Neuronal stem cell (in vitro differentiated cells): Measurements from ENCODE around the gene SLC34A3.

Experiments
- DNase-seq: peaks from one replicate; pipeline ENCODE4 v3.0.0-alpha.2; 2013; ENCODE audit warnings: low spot score
- H2AFZ ChIP-seq: one replicate; pipeline ENCODE4 v1.6.1; 2013; ENCODE audit warnings: mild to moderate bottlenecking, low read length, inconsistent platforms
- H2AK5ac ChIP-seq: 2 replicates; pipeline ENCODE4 v1.6.1; 2013; ENCODE audit warnings: low read depth, mild to moderate bottlenecking, inconsistent platforms, low read length, moderate library complexity, mixed read lengths
- H2BK120ac ChIP-seq: 2 replicates; pipeline ENCODE4 v1.6.1; 2013; ENCODE audit warnings: low read depth, mild to moderate bottlenecking, inconsistent platforms, low read length, moderate library complexity, mixed read lengths
- H2BK12ac ChIP-seq: one replicate; pipeline ENCODE4 v1.6.1; 2013; ENCODE audit warnings: low read length, inconsistent platforms
- H2BK15ac ChIP-seq: 2 replicates; pipeline ENCODE4 v1.6.1; 2013; ENCODE audit warnings: mild to moderate bottlenecking, low read length, inconsistent platforms, mixed read lengths
- H2BK5ac ChIP-seq: one replicate; pipeline ENCODE4 v1.6.1; 2013; ENCODE audit warnings: inconsistent platforms, mild to moderate bottlenecking, low read length, moderate library complexity
- H3K14ac ChIP-seq: one replicate; pipeline ENCODE4 v1.6.1; 2013; ENCODE audit warnings: low read length, inconsistent platforms
- H3K18ac ChIP-seq: 2 replicates; pipeline ENCODE4 v1.6.1; 2013; ENCODE audit warnings: low read length, inconsistent platforms
- H3K23ac ChIP-seq: 2 replicates; pipeline ENCODE4 v1.6.1; 2013; ENCODE audit warnings: low read depth, mild to moderate bottlenecking, mixed read lengths, low read length, inconsistent platforms; ENCODE audit not compliant: poor library complexity
- H3K27ac ChIP-seq: replicated peaks from 3 replicates; pipeline ENCODE4 v1.5.1; 2013; ENCODE audit warnings: low read length, inconsistent platforms
- H3K27me3 ChIP-seq, 3 experiments: 2 replicates each; pipeline ENCODE4 v1.6.1; 2013; ENCODE audit warnings: low read length in 3 of 3, mild to moderate bottlenecking in 2 of 3, inconsistent platforms in 1 of 3, low read depth in 1 of 3, mixed read lengths in 1 of 3, moderate library complexity in 1 of 3; ENCODE audit not compliant: control insufficient read depth in 3 of 3, insufficient read depth in 3 of 3
- H3K36me3 ChIP-seq, 2 donors: replicated peaks in 1 of 2; 2 replicates each; pipeline ENCODE4 v1.6.1; 2013; ENCODE audit warnings: low read length in 2 of 2; ENCODE audit not compliant: control insufficient read depth in 2 of 2, insufficient read depth in 2 of 2
- H3K4ac ChIP-seq: 2 replicates; pipeline ENCODE4 v1.6.1; 2013; ENCODE audit warnings: inconsistent platforms, mild to moderate bottlenecking, low read length, moderate library complexity
- H3K4me1 ChIP-seq, 2 donors: 1 replicate in 1 of 2; 2 replicates in 1 of 2; pipeline ENCODE4 v1.6.1; 2013; ENCODE audit warnings: low read length in 2 of 2, low read depth in 1 of 2; ENCODE audit not compliant: control insufficient read depth in 2 of 2, insufficient read depth in 1 of 2
- H3K4me2 ChIP-seq: one replicate; pipeline ENCODE4 v1.6.1; 2013; ENCODE audit warnings: mild to moderate bottlenecking, low read length, inconsistent platforms; ENCODE audit not compliant: insufficient read depth, poor library complexity, severe bottlenecking
- H3K4me3 ChIP-seq, 2 donors: 2 replicates each; pipeline ENCODE4 v1.5.1; 2013; ENCODE audit warnings: low read length in 2 of 2, mild to moderate bottlenecking in 2 of 2, inconsistent platforms in 1 of 2, moderate library complexity in 1 of 2
- H3K79me1 ChIP-seq: one replicate; pipeline ENCODE4 v1.6.1; 2013; ENCODE audit warnings: low read depth, mild to moderate bottlenecking, inconsistent platforms, low read length, moderate library complexity
- H3K9ac ChIP-seq: one replicate; pipeline ENCODE4 v1.6.1; 2013; ENCODE audit warnings: mild to moderate bottlenecking, low read depth, low read length, inconsistent platforms; ENCODE audit not compliant: poor library complexity
- H3K9me3 ChIP-seq, 2 donors: replicated peaks in 1 of 2; 2 replicates each; pipeline versions ENCODE3 to v1.6.1; 2013; ENCODE audit warnings: low read length in 2 of 2, mild to moderate bottlenecking in 2 of 2, inconsistent platforms in 1 of 2, low read depth in 1 of 2, mixed read lengths in 1 of 2, moderate library complexity in 1 of 2; ENCODE audit not compliant: control insufficient read depth in 2 of 2, insufficient read depth in 1 of 2
- H4K8ac ChIP-seq: one replicate; pipeline ENCODE4 v1.6.1; 2013; ENCODE audit warnings: low read depth, mild to moderate bottlenecking, inconsistent platforms, low read length, moderate library complexity
- H4K91ac ChIP-seq: one replicate; pipeline ENCODE4 v1.6.1; 2013; ENCODE audit warnings: low read length, low read depth, mild to moderate bottlenecking, inconsistent platforms; ENCODE audit not compliant: poor library complexity
- WGBS, 2 donors: extraction: QIAGEN DNeasy Blood & Tissue Kit; methylation state at CpG; one replicate each; pipeline ENCODE4 v1.1.7; 2013; ENCODE audit warnings: missing lambda C conversion rate in 2 of 2, mixed read lengths in 1 of 2; ENCODE audit not compliant: insufficient read length in 2 of 2, insufficient replicate concordance in 1 of 2; ENCODE audit errors: extremely low coverage in 2 of 2; 5-methylcytosine and 5-hydroxymethylcytosine counted together

The SLC34A3 gene

DNA sequence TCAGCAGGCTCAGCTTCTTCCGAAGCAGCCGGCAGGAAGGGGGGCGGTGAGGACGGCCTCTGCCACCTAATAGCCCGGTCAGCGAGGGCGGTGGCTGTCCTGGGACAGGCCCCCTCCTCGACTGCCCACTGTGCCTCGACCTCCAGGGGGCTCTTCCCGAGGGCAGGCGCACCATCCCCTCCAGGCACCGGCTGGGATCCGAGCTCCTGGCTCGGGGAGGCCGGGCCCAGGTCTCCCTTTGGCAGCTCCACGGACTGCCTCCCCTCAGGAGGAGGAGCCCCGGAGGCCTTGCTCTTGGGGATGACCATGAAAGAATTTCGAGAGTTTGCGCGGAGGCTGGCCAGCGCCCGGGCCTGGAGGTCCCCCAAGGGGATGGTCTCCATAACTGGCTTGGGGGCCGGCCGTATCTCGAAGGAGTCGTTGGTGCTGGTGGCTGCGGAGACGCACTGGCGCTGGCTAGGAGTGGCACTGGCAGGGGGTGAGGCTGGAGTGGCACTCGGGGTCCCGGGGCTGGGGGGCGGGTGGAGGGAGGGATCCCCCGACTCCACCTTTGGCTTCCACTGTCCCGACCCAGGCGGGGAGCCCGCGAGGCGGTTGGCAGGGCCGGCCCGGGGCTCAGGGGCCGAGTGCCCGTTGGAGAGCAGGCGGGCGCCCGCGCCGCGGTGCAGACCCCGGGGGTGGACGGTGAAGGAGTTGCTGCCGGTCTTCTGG, 31.1 kb upstream of the SLC34A3 start:
- Histone ChIP-seq H2BK5ac (peak overlapping the region; percentile 71), H3K27me3 (no peaks in the 10 kb centered on the region), H3K79me1 (peaks cover 19% of the 10 kb centered on the region), H3K14ac (peak overlapping the region; percentile 56), H2BK120ac (no peak overlapping the region), H2BK12ac (peak overlapping the region; percentile 58), H3K18ac (peak overlapping the region; percentile 17), H3K23ac (peak overlapping the region; percentile 55), H3K9me3 (no peaks in the 10 kb centered on the region), H2BK15ac (no peak overlapping the region), H3K36me3 (peaks cover 3 to 13% of the 10 kb centered on the region in 2 donors), H2AK5ac (no peak overlapping the region), H4K8ac (no peak overlapping the region), H4K91ac (no peak overlapping the region), H3K4me1 (peaks cover 20 to 32% of the 10 kb centered on the region in 2 donors), H3K4ac (peak overlapping the region; percentile 37), H2AFZ (no peak overlapping the region), H3K4me2 (peak overlapping the region; percentile 91), H3K4me3 (peak overlapping the region; percentile 71 to 75), H3K27ac (no peak overlapping the region), H3K9ac (peak overlapping the region; percentile 70)
- DNase-seq = no peak
- no CpG with 5 or more reads among the region's 51 CpGs for WGBS, 2 donors

DNA sequence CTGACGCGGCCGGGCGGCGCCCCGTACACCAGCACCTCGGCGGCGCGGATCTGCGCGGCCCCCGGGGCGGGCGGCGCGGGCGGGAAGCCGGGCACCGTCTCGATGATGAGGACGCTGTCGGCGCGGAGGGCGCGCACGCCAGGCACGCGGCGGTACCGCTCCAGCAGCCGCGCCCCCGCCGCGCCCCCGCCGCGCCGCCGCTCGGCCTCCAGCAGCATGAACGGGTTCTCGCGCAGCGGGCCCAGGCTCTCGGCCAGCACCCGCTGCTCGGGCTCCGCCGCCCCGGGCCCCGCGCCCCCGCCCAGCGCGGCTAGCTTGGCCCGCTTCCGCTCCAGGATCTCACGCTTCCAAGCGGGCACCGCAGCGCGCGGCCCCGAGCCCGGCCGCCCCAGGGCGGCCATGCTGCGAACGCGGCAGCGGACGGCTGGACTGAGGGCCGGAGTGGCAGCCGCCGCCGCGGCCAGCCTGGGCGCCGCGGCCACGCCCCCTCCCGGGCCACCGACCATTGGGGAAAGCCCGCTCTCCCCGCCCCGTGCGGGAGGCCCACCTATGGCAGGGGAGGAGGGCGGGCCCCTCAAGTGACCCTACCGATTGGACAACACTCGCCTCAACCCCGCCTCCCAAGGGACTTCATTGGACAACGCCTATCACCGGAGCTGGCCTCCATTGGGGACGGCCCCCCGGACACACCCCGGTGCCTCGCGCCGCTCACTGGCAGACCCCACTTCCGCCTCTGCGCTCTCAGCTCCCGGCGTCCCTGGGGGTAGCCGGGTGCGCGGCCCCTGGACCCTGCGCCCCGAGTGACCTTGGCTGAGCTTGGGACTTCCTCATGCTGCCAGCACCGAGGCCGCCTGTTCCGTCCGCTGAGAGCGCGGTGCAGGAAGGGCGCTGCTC, 30.1 kb upstream of the SLC34A3 start, which contains the start of gene TPRN:
TSS of gene TPRN (minus strand) at position 431 of the 894 bp plus-strand sequence. CDS start at position 401, 30 bp downstream.
- H3K4me3 ChIP-seq = peak within 1 kb of the TSS; percentile 71 to 95
- peak within 1 kb of the TSS; percentile 100 for H3K9ac ChIP-seq
- H3K18ac ChIP-seq = peak within 1 kb of the TSS; percentile 97
- H3K23ac ChIP-seq = peak within 1 kb of the TSS; percentile 92
- peak; percentile 98 for DNase-seq
- peak within 1 kb of the TSS; percentile 81 for H2AFZ ChIP-seq
- H2BK120ac ChIP-seq = no peak within 1 kb of the TSS
- H2BK5ac ChIP-seq = peak within 1 kb of the TSS; percentile 87
- H3K79me1 ChIP-seq = peaks cover 19% of the 10 kb centered on the region
- no peak within 1 kb of the TSS for H4K8ac ChIP-seq
- peak within 1 kb of the TSS; percentile 63 for H3K14ac ChIP-seq
- H3K27me3 ChIP-seq = no peaks in the 10 kb centered on the region
- no peaks in the 10 kb centered on the region for H3K9me3 ChIP-seq
- H3K4me1 ChIP-seq = peaks cover 18 to 36% of the 10 kb centered on the region in 2 donors
- peak within 1 kb of the TSS; percentile 94 for H3K4me2 ChIP-seq
- H2AK5ac ChIP-seq = peak within 1 kb of the TSS; percentile 19
- H4K91ac ChIP-seq = no peak within 1 kb of the TSS
- peak within 1 kb of the TSS; percentile 43 for H3K27ac ChIP-seq
- WGBS, 2 donors = no CpG with 5 or more reads among the region's 118 CpGs
- peak within 1 kb of the TSS; percentile 89 for H3K4ac ChIP-seq
- H2BK12ac ChIP-seq = no peak within 1 kb of the TSS
- H2BK15ac ChIP-seq = no peak within 1 kb of the TSS
- peaks cover 3 to 13% of the 10 kb centered on the region in 2 donors for H3K36me3 ChIP-seq

DNA sequence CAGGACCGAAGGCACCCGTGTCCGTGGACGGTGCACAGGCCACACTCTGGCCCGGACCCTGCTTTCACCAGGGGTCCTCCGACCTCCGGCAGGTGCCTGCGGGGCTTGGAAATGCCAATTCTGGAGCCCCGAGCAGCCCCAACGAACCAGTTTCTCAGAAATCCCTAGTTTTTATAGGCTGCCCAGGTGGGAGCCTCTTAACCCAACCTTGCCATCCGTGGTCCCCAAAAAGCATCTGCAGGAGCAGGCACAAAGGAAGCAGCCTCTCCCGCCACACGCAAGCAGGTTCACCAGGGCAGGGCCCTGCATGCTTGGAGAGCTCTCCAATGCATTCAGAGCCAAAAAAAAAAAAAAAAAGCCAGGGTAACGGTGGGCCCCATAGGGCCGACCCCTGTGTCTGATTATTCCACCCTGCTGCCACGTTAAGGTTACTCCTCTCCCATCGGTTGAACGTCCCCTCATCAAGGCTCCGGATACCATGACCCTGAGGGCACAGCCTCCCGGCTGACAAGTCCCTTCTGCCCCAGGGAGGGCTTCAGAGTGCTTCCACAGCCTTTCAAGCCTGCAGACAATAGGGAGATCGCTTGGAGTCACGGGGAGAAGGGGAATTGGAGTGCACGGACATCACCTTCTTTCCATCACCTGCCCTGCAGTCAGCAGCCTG, 29.4 kb upstream of the SLC34A3 start:
- no peak for DNase-seq
- Histone ChIP-seq H3K4me1 (peaks cover 21 to 36% of the 10 kb centered on the region in 2 donors), H2BK12ac (no peak overlapping the region), H2BK15ac (no peak overlapping the region), H3K4ac (peak overlapping the region; percentile 89), H3K4me3 (peak overlapping the region; percentile 71 to 95), H3K27ac (peak overlapping the region; percentile 43), H2AK5ac (peak overlapping the region; percentile 19), H2BK120ac (no peak overlapping the region), H4K8ac (no peak overlapping the region), H3K18ac (peak overlapping the region; percentile 97), H3K36me3 (peaks cover 3 to 13% of the 10 kb centered on the region in 2 donors), H3K23ac (peak overlapping the region; percentile 92), H2BK5ac (peak overlapping the region; percentile 87), H3K9ac (peak overlapping the region; percentile 100), H3K27me3 (no peaks in the 10 kb centered on the region), H2AFZ (peak overlapping the region; percentile 81), H3K4me2 (peak overlapping the region; percentile 94), H3K14ac (peak overlapping the region; percentile 63), H3K79me1 (peaks cover 18% of the 10 kb centered on the region), H3K9me3 (no peaks in the 10 kb centered on the region), H4K91ac (no peak overlapping the region)
- WGBS, 2 donors = no CpG with 5 or more reads among the region's 23 CpGs
